ENCODE measurements around the gene NOL11.

Gene NOL11

DNA sequence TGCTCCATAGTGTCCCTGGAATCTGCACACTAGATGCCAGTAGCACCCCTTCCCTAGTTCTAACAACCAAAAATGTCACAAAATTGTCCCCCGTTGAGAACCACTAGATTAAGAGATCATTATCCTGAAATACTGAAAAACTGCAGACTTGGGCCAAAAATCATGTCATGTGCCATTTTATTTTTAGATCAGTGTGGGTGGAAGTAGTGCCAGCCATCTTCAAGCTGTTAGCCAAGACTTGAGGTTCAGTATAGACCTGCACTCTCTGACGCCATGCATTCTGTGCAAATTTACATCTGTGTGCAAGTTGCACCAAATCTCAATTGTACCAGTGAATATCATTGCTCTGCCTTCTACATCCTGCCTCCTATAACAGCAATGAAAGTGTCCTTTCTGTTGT lies 31.5 kb upstream of the NOL11 start:
- no peaks in the 10 kb centered on the region for H3K9me3 ChIP-seq
- TF ChIP-seq CTCF (IDR thresholded peaks at IDR 0.05; ENCODE audit: low read depth, low read length), result no peak
- H3K36me3 ChIP-seq, result no peaks in the 10 kb centered on the region
- H3K27me3 ChIP-seq, result no peaks in the 10 kb centered on the region
- no peaks in the 10 kb centered on the region for H3K4me1 ChIP-seq
- no peak for DNase-seq
- H3K4me3 ChIP-seq (ENCODE audit: low read depth, low read length), result no peak overlapping the region

DNA sequence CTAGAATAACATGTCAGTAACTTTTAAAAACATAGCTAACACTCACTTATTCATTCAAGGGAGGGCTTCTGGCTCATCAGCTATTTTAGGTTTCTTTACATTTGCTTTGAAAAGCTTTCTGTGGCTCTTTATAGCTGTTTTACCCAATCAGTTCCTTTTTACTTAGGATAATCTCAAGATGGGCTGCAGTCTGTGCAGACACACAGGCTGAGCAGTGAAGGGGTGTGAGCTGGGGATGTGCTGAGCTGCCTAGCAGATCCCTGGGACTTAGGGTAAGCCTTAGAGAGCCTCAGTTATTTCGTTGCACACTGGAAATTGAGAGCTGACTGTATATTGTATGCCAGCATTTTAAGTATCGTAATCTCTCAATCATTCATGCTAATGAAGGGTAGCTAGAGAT lies 30.2 kb upstream of the NOL11 start:
- DNase-seq, result no peak
- no peaks in the 10 kb centered on the region for H3K27me3 ChIP-seq
- no peak overlapping the region for H3K4me3 ChIP-seq (ENCODE audit: low read depth, low read length)
- no peaks in the 10 kb centered on the region for H3K9me3 ChIP-seq
- no peaks in the 10 kb centered on the region for H3K36me3 ChIP-seq
- no peak for TF ChIP-seq CTCF (IDR thresholded peaks at IDR 0.05; ENCODE audit: low read depth, low read length)
- H3K4me1 ChIP-seq, result no peaks in the 10 kb centered on the region

DNA sequence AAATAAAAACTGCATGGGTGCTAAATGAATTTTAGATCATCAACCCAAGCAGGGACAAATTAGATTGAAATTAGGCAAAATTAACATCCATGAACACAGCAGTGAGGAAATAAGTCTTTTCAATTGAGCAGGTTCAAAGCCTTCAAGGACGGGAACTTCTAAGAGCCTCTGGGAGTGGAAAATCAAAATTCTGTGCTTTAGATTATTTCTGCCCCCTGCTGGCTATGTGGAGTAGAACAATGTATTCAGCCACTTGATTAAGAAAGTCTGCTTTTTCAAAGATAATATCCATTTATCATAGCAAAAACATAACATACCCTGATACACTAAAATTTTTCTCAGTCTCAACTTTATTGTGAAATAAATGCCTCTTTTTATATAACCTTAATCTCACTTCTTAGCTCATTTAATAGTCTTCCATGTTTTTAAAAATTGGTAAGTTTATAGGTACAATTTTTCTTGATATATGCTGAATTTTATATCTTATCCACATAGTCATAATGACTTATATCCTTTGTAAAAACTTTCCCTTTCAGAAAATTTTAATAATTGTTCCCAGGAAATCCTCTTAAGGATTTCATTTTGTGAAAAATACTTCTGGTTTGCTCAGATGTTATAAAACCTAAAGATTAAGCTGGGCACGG lies 28.1 kb upstream of the NOL11 start:
- Histone ChIP-seq H3K27me3 (no peaks in the 10 kb centered on the region), H3K4me1 (no peaks in the 10 kb centered on the region), H3K9me3 (no peaks in the 10 kb centered on the region), H3K36me3 (no peaks in the 10 kb centered on the region), H3K4me3 (ENCODE audit: low read depth, low read length) (no peak overlapping the region)
- peak; percentile 76 for TF ChIP-seq CTCF (IDR thresholded peaks at IDR 0.05; ENCODE audit: low read depth, low read length)
- peak; percentile 54 for DNase-seq

- DNase-seq, result no peak
- Histone ChIP-seq H3K4me1 (no peaks in the 10 kb centered on the region), H3K36me3 (no peaks in the 10 kb centered on the region), H3K9me3 (no peaks in the 10 kb centered on the region), H3K27me3 (no peaks in the 10 kb centered on the region), H3K4me3 (ENCODE audit: low read depth, low read length) (no peak overlapping the region)
- TF ChIP-seq CTCF (IDR thresholded peaks at IDR 0.05; ENCODE audit: low read depth, low read length), result no peak
Observed at GRCh38 chr17:67693811-67694210, 23.9 kb upstream of the NOL11 start.

DNA sequence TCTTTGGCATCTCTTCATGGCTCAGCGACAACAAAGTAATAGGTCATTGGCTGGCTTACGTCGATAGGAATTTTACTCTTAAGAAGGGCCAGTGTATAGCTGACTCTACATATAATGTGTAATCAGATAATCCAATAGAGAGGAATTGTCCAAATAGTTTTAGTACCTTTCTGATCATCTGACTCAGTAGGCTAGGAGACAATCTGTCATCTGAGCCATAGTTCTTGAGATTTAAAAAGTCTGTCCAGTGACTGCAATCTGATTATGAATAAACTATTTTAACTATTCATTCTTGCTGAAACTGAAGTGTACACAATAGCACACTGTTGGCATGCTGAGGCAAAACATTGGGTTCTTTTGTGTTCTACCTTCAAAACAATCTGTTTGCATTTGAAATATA lies 21.4 kb upstream of the NOL11 start:
- H3K4me1 ChIP-seq, result no peaks in the 10 kb centered on the region
- no peaks in the 10 kb centered on the region for H3K9me3 ChIP-seq
- TF ChIP-seq CTCF (IDR thresholded peaks at IDR 0.05; ENCODE audit: low read depth, low read length), result no peak
- no peak for DNase-seq
- H3K36me3 ChIP-seq, result no peaks in the 10 kb centered on the region
- no peak overlapping the region for H3K4me3 ChIP-seq (ENCODE audit: low read depth, low read length)
- H3K27me3 ChIP-seq, result no peaks in the 10 kb centered on the region

DNA sequence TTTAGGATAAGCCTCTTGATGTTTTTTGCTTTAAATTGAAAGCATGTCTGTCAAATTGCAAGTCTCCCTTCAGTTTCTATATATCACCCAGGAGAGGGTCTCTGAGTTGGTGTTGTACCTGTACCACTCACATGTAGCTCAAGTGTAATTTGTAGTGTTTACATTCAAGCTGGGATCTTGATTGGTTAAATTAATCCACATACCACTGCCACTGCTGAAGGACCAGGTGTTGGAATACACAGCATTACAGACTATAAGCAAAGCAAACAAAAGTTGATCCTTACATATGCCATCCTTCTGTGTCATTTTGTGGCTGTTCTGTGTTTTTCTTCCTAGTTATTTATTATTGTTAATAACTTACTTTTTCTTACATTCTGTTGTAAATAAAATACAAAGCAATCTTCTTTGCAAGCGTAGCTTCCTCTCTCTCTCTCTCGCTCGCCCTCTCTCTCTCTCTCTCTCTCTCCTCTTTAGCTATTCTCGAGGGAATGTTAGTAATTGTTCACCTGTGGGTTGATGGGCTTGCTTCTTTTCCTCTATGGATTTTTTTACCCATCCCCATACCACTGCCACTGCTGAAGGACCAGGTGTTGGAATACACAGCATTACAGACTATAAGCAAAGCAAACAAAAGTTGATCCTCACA lies 20.8 kb upstream of the NOL11 start:
- no peak overlapping the region for H3K4me3 ChIP-seq (ENCODE audit: low read depth, low read length)
- H3K27me3 ChIP-seq, result no peaks in the 10 kb centered on the region
- H3K9me3 ChIP-seq, result no peaks in the 10 kb centered on the region
- H3K36me3 ChIP-seq, result no peaks in the 10 kb centered on the region
- DNase-seq, result no peak
- no peaks in the 10 kb centered on the region for H3K4me1 ChIP-seq
- no peak for TF ChIP-seq CTCF (IDR thresholded peaks at IDR 0.05; ENCODE audit: low read depth, low read length)

Data from BE2C (cell line).